IMR-90 (cell line): ENCODE measurements around the gene HDHD2. TPM values are rescaled to one million over a fixed set of nuclear protein-coding genes. Genes with fewer than 3 reads are reported as not detected.

Experiments used
- ATAC-seq: fragments of 200-7000 bp; cut with Tn5 transposase; 2 replicates; pipeline ENCODE4 v1.9.1; 2020; ENCODE audit warnings: low read depth, mild to moderate bottlenecking, moderate library complexity
- BruUV-seq: library from RNA; stranded (reverse); fragments of 400-500 nt; replicated peaks from 2 replicates; lab custom pipeline; 2021; lab: Mats Ljungman, UMichigan
- CTCF ChIA-PET: fragments of 300-600 bp; formaldehyde crosslinking; extraction: SDS; loops from one replicate; lab custom pipeline; 2021; ENCODE audit warnings: antibody characterized with exemption; lab: Yijun Ruan, JAX
- POLR2A ChIA-PET: fragments of 300-600 bp; sonication (Branson Sonifier 250); formaldehyde crosslinking; loops from one replicate; lab custom pipeline; 2022; ENCODE audit warnings: antibody characterized with exemption; ENCODE audit not compliant: unreplicated experiment; lab: Charles Lee
- DNase-seq: peaks from one replicate; pipeline ENCODE4 v3.0.0; 2013
- H2AFZ ChIP-seq: replicated peaks from 2 replicates; pipeline ENCODE3; 2013; ENCODE audit warnings: low read length, mild to moderate bottlenecking; ENCODE audit not compliant: poor library complexity
- H2AK5ac ChIP-seq: 2 replicates; pipeline ENCODE4 v1.6.1; 2013; ENCODE audit warnings: low read depth, low read length, inconsistent platforms
- H2AK9ac ChIP-seq: replicated peaks from 2 replicates; pipeline ENCODE3; 2013; ENCODE audit warnings: mild to moderate bottlenecking, low read depth, low read length, moderate library complexity; ENCODE audit not compliant: poor library complexity
- H2BK120ac ChIP-seq: 2 replicates; pipeline ENCODE4 v1.6.1; 2013; ENCODE audit warnings: low read depth, low read length, inconsistent platforms
- H2BK15ac ChIP-seq: 3 replicates; pipeline ENCODE4 v1.6.1; 2013; ENCODE audit warnings: low read depth, low read length, inconsistent platforms
- H2BK20ac ChIP-seq: 2 replicates; pipeline ENCODE4 v1.6.1; 2013; ENCODE audit warnings: low read depth, mild to moderate bottlenecking, inconsistent platforms, low read length, moderate library complexity
- H2BK5ac ChIP-seq: 2 replicates; pipeline ENCODE4 v1.6.1; 2013; ENCODE audit warnings: mild to moderate bottlenecking, low read depth, low read length, inconsistent platforms; ENCODE audit not compliant: poor library complexity, severe bottlenecking
- H3K14ac ChIP-seq: replicated peaks from 2 replicates; pipeline ENCODE4 v1.6.1; 2013; ENCODE audit warnings: low read depth, low read length, inconsistent platforms
- H3K18ac ChIP-seq: 2 replicates; pipeline ENCODE4 v1.6.1; 2013; ENCODE audit warnings: low read depth, low read length, control low read depth
- H3K23ac ChIP-seq: 2 replicates; pipeline ENCODE4 v1.6.1; 2013; ENCODE audit warnings: low read depth, low read length, inconsistent platforms
- H3K27ac ChIP-seq: 2 replicates; pipeline ENCODE4 v1.5.1; 2013; ENCODE audit warnings: mild to moderate bottlenecking, control low read depth, low read length; ENCODE audit not compliant: insufficient read depth
- H3K27me3 ChIP-seq: 2 replicates; pipeline ENCODE4 v1.6.1; 2013; ENCODE audit warnings: low read length; ENCODE audit not compliant: control insufficient read depth, insufficient read depth
- H3K36me3 ChIP-seq: 2 replicates; pipeline ENCODE4 v1.6.1; 2013; ENCODE audit warnings: low read length, mixed read lengths; ENCODE audit not compliant: control insufficient read depth, insufficient read depth
- H3K4ac ChIP-seq: 2 replicates; pipeline ENCODE4 v1.6.1; 2013; ENCODE audit warnings: low read depth, low read length, inconsistent platforms
- H3K4me1 ChIP-seq: 2 replicates; pipeline ENCODE4 v1.6.1; 2013; ENCODE audit warnings: low read length, mixed read lengths; ENCODE audit not compliant: control insufficient read depth, insufficient read depth
- H3K4me2 ChIP-seq: 2 replicates; pipeline ENCODE4 v1.6.1; 2013; ENCODE audit warnings: low read depth, mild to moderate bottlenecking, control low read depth, low read length, moderate library complexity
- H3K4me3 ChIP-seq: 2 replicates; pipeline ENCODE4 v1.5.1; 2013; ENCODE audit warnings: low read depth, mild to moderate bottlenecking, control low read depth, low read length, moderate library complexity; ENCODE audit not compliant: insufficient read depth
- H3K56ac ChIP-seq: 2 replicates; pipeline ENCODE4 v1.6.1; 2013; ENCODE audit warnings: low read length, inconsistent platforms; ENCODE audit not compliant: insufficient read depth; ENCODE audit errors: extremely low read depth
- H3K79me1 ChIP-seq, 2 experiments: 2 replicates each; pipeline ENCODE4 v1.6.1; 2013; ENCODE audit warnings: low read length in 2 of 2, inconsistent platforms in 1 of 2, low read depth in 1 of 2
- H3K9ac ChIP-seq: 2 replicates; pipeline ENCODE4 v1.6.1; 2013; ENCODE audit warnings: low read depth, low read length, control low read depth
- H3K9me1 ChIP-seq: 2 replicates; pipeline ENCODE4 v1.6.1; 2013; ENCODE audit warnings: low read length, inconsistent platforms; ENCODE audit not compliant: insufficient read depth
- H3K9me3 ChIP-seq: 2 replicates; pipeline ENCODE4 v1.6.1; 2013; ENCODE audit warnings: low read length; ENCODE audit not compliant: control insufficient read depth, insufficient read depth
- H4K20me1 ChIP-seq: 2 replicates; pipeline ENCODE4 v1.6.1; 2013; ENCODE audit warnings: low read length, inconsistent platforms; ENCODE audit not compliant: insufficient read depth
- H4K5ac ChIP-seq: 2 replicates; pipeline ENCODE4 v1.6.1; 2013; ENCODE audit warnings: mild to moderate bottlenecking, low read depth, low read length, control low read depth
- H4K8ac ChIP-seq, 2 experiments: 2 replicates each; pipeline ENCODE4 v1.6.1; 2013; ENCODE audit warnings: low read depth in 2 of 2, low read length in 2 of 2, control low read depth in 1 of 2, inconsistent platforms in 1 of 2
- H4K91ac ChIP-seq: 2 replicates; pipeline ENCODE4 v1.6.1; 2013; ENCODE audit warnings: low read depth, low read length, inconsistent platforms; ENCODE audit not compliant: insufficient read depth
- BHLHE40 ChIP-seq: fragments of 150-350 bp; IDR thresholded peaks from 2 replicates; pipeline ENCODE4 v1.6.1; 2016; ENCODE audit warnings: mild to moderate bottlenecking, low read depth, low read length
- CEBPB ChIP-seq: IDR thresholded peaks from 2 replicates; pipeline ENCODE4 v1.6.1; 2012; ENCODE audit warnings: low read depth, low read length, improper control_type of control experiment
- CHD1 ChIP-seq: IDR thresholded peaks from 2 replicates; pipeline ENCODE4 v1.6.1; 2012; ENCODE audit warnings: low read depth, low read length, improper control_type of control experiment
- CTCF ChIP-seq: conservative IDR thresholded peaks from 2 replicates; pipeline ENCODE4 v1.5.1; 2012; ENCODE audit warnings: mild to moderate bottlenecking, low read depth, low read length, improper control_type of control experiment
- ELK1 ChIP-seq: fragments of 150-350 bp; IDR thresholded peaks from 2 replicates; pipeline ENCODE4 v1.6.1; 2016; ENCODE audit warnings: low read depth, mild to moderate bottlenecking, low read length, moderate library complexity, borderline replicate concordance
- FOS ChIP-seq: fragments of 150-350 bp; IDR thresholded peaks from 2 replicates; pipeline ENCODE4 v1.6.1; 2016; ENCODE audit warnings: low read depth, low read length
- MAFK ChIP-seq: IDR thresholded peaks from 2 replicates; pipeline ENCODE4 v1.6.1; 2012; ENCODE audit warnings: low read depth, low read length, improper control_type of control experiment
- MAZ ChIP-seq: IDR thresholded peaks from 2 replicates; pipeline ENCODE4 v1.6.1; 2012; ENCODE audit warnings: low read depth, mild to moderate bottlenecking, low read length, improper control_type of control experiment, moderate library complexity, borderline replicate concordance
- MXI1 ChIP-seq: IDR thresholded peaks from 2 replicates; pipeline ENCODE4 v1.6.1; 2012; ENCODE audit warnings: low read depth, mild to moderate bottlenecking, low read length, moderate library complexity, borderline replicate concordance
- NFE2L2 ChIP-seq: fragments of 150-350 bp; IDR thresholded peaks from 2 replicates; pipeline ENCODE4 v1.6.1; 2016; ENCODE audit warnings: low read depth, mild to moderate bottlenecking, low read length
- POLR2A ChIP-seq: IDR thresholded peaks from 2 replicates; pipeline ENCODE4 v1.6.1; 2012; ENCODE audit warnings: mild to moderate bottlenecking, low read depth, low read length
- RAD21 ChIP-seq: IDR thresholded peaks from 2 replicates; pipeline ENCODE4 v1.6.1; 2012; ENCODE audit warnings: low read length, improper control_type of control experiment
- RFX5 ChIP-seq: IDR thresholded peaks from 2 replicates; pipeline ENCODE4 v1.8.0; 2012; ENCODE audit warnings: low read depth, mild to moderate bottlenecking, low read length, moderate library complexity
- SMC3 ChIP-seq: fragments of 150-350 bp; IDR thresholded peaks from 2 replicates; pipeline ENCODE4 v1.6.1; 2016; ENCODE audit warnings: low read depth, mild to moderate bottlenecking, antibody characterized with exemption, low read length, moderate library complexity
- USF2 ChIP-seq: fragments of 150-350 bp; IDR thresholded peaks from 2 replicates; pipeline ENCODE4 v1.6.1; 2017; ENCODE audit warnings: mild to moderate bottlenecking, antibody characterized with exemption, low read length, low read depth
- whole genome bisulfite sequencing, 2 experiments: methylation state at CpG; one replicate each; pipeline versions ENCODE4 v1.1.5 to v1.1.7; 2013; ENCODE audit warnings: missing lambda C conversion rate in 2 of 2; ENCODE audit not compliant: insufficient read length in 1 of 2; ENCODE audit errors: extremely low coverage in 2 of 2; 5-methylcytosine and 5-hydroxymethylcytosine counted together
- dilution Hi-C: fragments of 300-500 bp; cut with HindIII; formaldehyde crosslinking; loops from one replicate; pipeline ENCODE4 v1.14.3; 2018; ENCODE audit warnings: low sequenced_read_pairs; ENCODE audit not compliant: unreplicated experiment
- in situ Hi-C: fragments of 300-500 bp; cut with MboI; formaldehyde crosslinking; loops from 3 replicates; pipeline ENCODE4 v1.14.3; 2019; ENCODE audit warnings: low sequenced_read_pairs, inconsistent platforms, mixed read lengths
- intact Hi-C: fragments of 100-400 bp; cut with micrococcal nuclease; formaldehyde crosslinking; loops from 2 replicates; pipeline ENCODE4 v1.10.0; 2022
- polyA plus RNA-seq, 3 experiments: library from polyadenylated mRNA; depleted of rRNA; stranded (reverse); fragments of >200 nt; gene quantifications; 2 replicates each; pipeline ENCODE4 v1.2.3, GENCODE V29; 2012; ENCODE audit warnings: low replicate concordance in 1 of 3
- total RNA-seq: library from RNA; depleted of rRNA; stranded (reverse); fragments of >200 nt; gene quantifications from 2 replicates; pipeline ENCODE4 v1.2.3, GENCODE V29; 2012

Gene HDHD2
- total and polyA plus RNA-seq, 2 of the 4 experiments (the other 2 are of a cell fraction), result 7.2 to 18.6 TPM

GRCh38 chr18:47168913-47169312, 18.6 kb upstream of the HDHD2 start:
- Histone ChIP-seq H3K36me3 (peaks cover 2% of the 10 kb centered on the region), H3K23ac (no peak overlapping the region), H2AK9ac (no peak overlapping the region), H3K79me1 (peaks cover 14 to 39% of the 10 kb centered on the region in 2 experiments), H3K18ac (no peak overlapping the region), H2BK120ac (no peak overlapping the region), H3K4me3 (no peak overlapping the region), H2AK5ac (no peak overlapping the region), H3K4ac (no peak overlapping the region), H3K4me1 (peaks cover 2% of the 10 kb centered on the region; the same call in 1 of the 2 replicates), H3K4me2 (no peak overlapping the region), H3K27ac (no peak overlapping the region), H2BK20ac (no peak overlapping the region), H3K14ac (no peak overlapping the region), H2AFZ (no peak overlapping the region), H4K20me1 (peaks cover 53% of the 10 kb centered on the region), H2BK15ac (no peak overlapping the region), H4K91ac (no peak overlapping the region), H3K9me3 (no peaks in the 10 kb centered on the region), H3K27me3 (no peaks in the 10 kb centered on the region), H4K5ac (no peak overlapping the region), H3K9me1 (peaks cover 9% of the 10 kb centered on the region), H3K56ac (no peak overlapping the region), H2BK5ac (no peak overlapping the region), H3K9ac (no peak overlapping the region), H4K8ac (no peak overlapping the region)
- dilution Hi-C loops, result no loop called here
- no TSS peak for BruUV-seq
- DNase-seq (no peak), ATAC-seq (no peak)
- no peak for TF ChIP-seq ELK1
- no peak for TF ChIP-seq CEBPB
- TF ChIP-seq MAFK, result no peak
- TF ChIP-seq CTCF, result no peak
- TF ChIP-seq USF2, result no peak
- TF ChIP-seq MAZ, result no peak
- TF ChIP-seq RFX5, result no peak
- TF ChIP-seq MXI1, result no peak
- no peak for TF ChIP-seq CHD1
- TF ChIP-seq RAD21, result no peak
- TF ChIP-seq BHLHE40, result no peak
- no peak for TF ChIP-seq SMC3
- TF ChIP-seq NFE2L2, result no peak
- no peak for TF ChIP-seq FOS
- no peak for TF ChIP-seq POLR2A
- ChIA-PET POLR2A (no interaction called here), CTCF (no interaction called here)
- in situ Hi-C loops, result no loop called here
- intact Hi-C loops, result no loop called here
- no CpG with 5 or more reads among the region's 1 CpG for WGBS, 2 experiments
